GM21717 (cell line): ENCODE results near the gene MIOX.

Experiments
- ATAC-seq: cut with Tn5 transposase; IDR thresholded peaks from one replicate; pipeline ENCODE4 v1.9.1; 2021; ENCODE audit warnings: mild to moderate bottlenecking, moderate library complexity; ENCODE audit not compliant: unreplicated experiment

MIOX gene

GRCh38 chr22:50486561-50487289 lies at the start of gene MIOX:
TSS of gene MIOX (plus strand) at chr22:50486859. CDS start at chr22:50486898, 39 bp downstream.
- no peak for ATAC-seq

- no peak for ATAC-seq
Measured at GRCh38 chr22:50437511-50438304, 49.0 kb upstream of the MIOX start.

- no peak for ATAC-seq
Measured at GRCh38 chr22:50438305-50439275, 48.1 kb upstream of the MIOX start.

- no peak for ATAC-seq
Measured at GRCh38 chr22:50439314-50439870, 47.3 kb upstream of the MIOX start.

- ATAC-seq, result no peak
Measured at GRCh38 chr22:50439871-50440331, 46.8 kb upstream of the MIOX start.

- no peak for ATAC-seq
Measured at GRCh38 chr22:50440544-50441249, 46.0 kb upstream of the MIOX start.

- no peak for ATAC-seq
Measured at GRCh38 chr22:50441428-50441993, 45.1 kb upstream of the MIOX start.

- no peak for ATAC-seq
Measured at GRCh38 chr22:50443197-50443596, 43.5 kb upstream of the MIOX start.

GRCh38 chr22:50443801-50444625 lies 42.6 kb upstream of the MIOX start:
- ATAC-seq, result no peak

GRCh38 chr22:50444663-50445062 lies 42.0 kb upstream of the MIOX start:
- no peak for ATAC-seq

GRCh38 chr22:50445071-50445879 lies 41.4 kb upstream of the MIOX start:
- ATAC-seq, result no peak

- no peak for ATAC-seq
Measured at GRCh38 chr22:50445880-50446707, 40.6 kb upstream of the MIOX start.

- ATAC-seq, result no peak
Measured at GRCh38 chr22:50446708-50447575, 39.7 kb upstream of the MIOX start.

- ATAC-seq, result no peak
Measured at GRCh38 chr22:50447576-50448551, 38.8 kb upstream of the MIOX start.

GRCh38 chr22:50452649-50453048 lies 34.0 kb upstream of the MIOX start:
- ATAC-seq, result no peak
